GM21381 (cell line): ENCODE measurements around the gene SOX2.

Experiments
- ATAC-seq: cut with Tn5 transposase; IDR thresholded peaks from one replicate; pipeline ENCODE4 v1.9.1; 2021; ENCODE audit warnings: mild to moderate bottlenecking, moderate library complexity; ENCODE audit not compliant: unreplicated experiment

The SOX2 gene

DNA sequence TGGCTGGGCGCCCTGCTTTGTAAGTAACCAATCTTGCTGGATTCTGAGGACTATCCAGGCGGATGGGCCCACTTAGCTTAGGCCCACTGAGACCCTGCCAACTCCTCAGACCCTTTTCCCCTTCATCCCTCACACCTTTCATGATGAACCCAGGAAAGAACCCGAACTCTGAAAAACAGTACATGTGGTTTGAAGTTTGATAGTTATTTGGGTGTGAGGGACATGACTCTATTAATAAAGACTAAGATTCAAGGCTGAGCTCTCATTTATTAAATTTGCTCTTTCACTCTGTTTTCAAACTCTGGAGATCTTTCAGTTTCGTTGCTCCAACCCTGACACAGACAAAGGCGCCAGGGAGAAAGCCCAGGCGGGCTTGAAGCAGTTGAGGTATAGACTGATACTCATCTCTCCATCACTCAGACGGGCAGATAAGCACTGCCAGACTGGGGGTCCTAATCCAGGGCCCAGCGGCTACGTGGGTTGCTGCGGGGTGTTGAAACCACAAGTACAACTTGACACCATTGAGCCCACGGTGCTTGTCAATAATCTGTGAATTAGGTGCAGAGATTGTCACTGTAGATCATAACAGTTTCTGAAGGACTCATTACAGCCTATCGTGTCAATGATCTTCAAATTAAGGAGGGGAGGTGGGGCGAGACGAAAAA lies 7.2 kb upstream of the SOX2 start:
- no peak for ATAC-seq

DNA sequence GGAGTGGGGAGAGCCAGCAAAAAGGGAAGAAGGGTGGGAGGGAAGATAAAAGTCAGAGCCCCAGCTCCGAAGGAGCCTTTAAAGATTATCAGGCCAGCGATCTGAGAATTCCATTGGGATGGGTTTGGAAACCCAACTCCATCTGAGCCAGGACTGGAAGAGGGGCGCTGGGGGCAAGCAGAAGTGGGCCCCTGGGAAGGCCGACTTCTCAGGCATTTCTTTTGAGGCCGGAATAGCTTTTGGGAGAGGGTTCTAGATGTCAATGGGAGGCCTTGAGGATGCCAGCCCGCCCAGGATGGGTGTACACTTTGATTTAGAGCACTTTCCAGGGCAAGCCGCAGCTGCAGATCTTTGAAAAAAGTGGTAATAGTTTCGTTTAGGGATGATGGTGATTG lies 6.6 kb upstream of the SOX2 start:
- ATAC-seq: no peak

DNA sequence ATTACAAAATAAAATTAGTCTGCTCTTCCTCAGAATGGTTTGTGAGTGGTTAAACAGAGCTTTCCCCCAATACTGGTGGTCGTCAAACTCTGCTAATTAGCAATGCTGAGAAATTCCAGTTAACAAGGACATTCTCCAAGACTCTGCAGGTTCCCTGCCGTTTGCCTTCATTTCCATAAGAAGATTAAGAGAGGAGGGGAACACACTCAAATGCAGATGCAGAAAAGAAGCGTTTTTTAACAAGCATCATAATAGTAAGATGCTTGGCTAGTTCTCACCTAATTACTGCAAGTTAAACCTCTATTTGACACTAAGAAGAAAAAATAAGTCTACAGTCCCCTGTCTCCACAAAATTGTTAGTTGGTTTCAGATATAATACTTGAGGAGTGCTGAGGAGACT lies 3.7 kb upstream of the SOX2 start:
- ATAC-seq: no peak

DNA sequence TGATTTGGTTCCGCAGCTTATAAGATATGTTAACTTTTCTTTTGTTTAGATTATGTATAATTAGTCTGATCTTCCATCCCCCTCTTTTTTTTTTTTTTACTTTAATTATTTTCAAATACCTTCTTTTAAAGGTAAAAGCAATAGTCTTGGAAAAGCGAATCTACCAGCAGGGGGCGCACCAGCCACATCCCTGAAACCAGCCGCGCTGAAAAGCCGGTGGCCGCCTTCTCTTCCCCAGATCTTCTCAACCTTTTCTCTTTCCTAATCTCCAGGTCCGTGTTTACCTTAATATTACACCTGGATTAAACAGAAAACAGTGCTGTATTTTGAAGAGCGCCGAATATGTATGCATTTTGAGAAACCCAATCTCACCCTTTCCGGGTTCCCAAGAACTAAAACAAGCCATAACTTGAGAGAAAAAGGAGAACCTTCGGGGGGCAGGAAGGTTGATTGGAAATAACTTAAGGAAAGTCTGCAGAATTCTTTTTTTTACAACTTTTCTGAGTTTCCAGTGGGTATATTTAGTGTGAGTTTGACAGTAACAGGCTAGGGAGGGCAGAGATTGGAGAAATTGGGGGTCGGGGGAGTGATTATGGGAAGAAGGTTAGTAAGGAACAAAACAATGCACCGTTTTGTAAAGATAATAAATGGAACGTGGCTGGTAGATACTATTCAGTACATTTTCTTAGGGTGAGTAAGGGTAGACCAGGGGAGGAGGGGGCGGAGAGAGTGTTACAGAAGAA lies 2.0 kb upstream of the SOX2 start:
- no peak for ATAC-seq

DNA sequence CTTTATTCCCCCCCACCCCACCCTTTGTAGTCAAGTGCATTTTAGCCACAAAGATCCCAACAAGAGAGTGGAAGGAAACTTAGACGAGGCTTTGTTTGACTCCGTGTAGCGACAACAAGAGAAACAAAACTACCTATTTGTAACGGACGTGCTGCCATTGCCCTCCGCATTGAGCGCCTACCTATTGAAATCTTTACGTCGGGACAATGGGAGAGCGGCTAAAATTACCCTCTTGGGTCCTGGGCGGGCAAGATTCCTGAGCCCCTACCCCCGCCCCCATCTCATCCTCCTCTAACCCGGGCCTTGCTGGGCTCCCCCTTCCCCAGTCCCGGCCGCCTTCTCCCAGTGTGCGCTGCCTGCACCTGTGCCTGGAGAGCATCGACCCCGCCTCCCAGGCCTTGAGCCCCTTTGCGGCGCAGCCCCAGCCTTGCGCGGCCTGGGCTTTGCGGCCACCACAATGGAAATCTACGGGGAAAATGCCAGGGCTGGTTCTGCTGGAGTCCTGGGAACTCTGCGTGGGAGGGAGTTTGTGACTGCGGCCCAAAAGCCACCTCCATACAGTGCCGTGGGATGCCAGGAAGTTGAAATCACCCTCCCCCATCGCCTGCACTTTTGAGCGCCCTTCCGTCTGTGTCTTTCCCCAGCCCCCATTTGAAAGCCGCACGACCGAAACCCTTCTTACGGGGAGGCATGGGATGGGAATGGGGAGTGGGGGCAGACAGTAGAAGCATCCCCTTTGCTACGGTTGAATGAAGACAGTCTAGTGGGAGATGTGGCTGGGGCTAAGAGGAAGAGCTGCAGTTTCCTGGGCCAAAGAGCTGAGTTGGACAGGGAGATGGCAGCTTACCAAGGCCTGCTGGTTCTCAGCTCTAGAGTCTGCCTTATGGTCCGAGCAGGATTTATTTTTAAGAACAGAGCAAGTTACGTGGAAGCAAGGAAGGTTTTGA lies 1.1 kb upstream of the SOX2 start:
- ATAC-seq: no peak

DNA sequence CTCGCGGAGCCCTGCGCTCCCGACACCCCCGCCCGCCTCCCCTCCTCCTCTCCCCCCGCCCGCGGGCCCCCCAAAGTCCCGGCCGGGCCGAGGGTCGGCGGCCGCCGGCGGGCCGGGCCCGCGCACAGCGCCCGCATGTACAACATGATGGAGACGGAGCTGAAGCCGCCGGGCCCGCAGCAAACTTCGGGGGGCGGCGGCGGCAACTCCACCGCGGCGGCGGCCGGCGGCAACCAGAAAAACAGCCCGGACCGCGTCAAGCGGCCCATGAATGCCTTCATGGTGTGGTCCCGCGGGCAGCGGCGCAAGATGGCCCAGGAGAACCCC lies 464 bp downstream of the SOX2 start:
- no peak for ATAC-seq

DNA sequence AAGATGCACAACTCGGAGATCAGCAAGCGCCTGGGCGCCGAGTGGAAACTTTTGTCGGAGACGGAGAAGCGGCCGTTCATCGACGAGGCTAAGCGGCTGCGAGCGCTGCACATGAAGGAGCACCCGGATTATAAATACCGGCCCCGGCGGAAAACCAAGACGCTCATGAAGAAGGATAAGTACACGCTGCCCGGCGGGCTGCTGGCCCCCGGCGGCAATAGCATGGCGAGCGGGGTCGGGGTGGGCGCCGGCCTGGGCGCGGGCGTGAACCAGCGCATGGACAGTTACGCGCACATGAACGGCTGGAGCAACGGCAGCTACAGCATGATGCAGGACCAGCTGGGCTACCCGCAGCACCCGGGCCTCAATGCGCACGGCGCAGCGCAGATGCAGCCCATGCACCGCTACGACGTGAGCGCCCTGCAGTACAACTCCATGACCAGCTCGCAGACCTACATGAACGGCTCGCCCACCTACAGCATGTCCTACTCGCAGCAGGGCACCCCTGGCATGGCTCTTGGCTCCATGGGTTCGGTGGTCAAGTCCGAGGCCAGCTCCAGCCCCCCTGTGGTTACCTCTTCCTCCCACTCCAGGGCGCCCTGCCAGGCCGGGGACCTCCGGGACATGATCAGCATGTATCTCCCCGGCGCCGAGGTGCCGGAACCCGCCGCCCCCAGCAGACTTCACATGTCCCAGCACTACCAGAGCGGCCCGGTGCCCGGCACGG lies 991 bp downstream of the SOX2 start:
- ATAC-seq: no peak

DNA sequence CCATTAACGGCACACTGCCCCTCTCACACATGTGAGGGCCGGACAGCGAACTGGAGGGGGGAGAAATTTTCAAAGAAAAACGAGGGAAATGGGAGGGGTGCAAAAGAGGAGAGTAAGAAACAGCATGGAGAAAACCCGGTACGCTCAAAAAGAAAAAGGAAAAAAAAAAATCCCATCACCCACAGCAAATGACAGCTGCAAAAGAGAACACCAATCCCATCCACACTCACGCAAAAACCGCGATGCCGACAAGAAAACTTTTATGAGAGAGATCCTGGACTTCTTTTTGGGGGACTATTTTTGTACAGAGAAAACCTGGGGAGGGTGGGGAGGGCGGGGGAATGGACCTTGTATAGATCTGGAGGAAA lies 1.5 kb downstream of the SOX2 start:
- ATAC-seq: no peak

DNA sequence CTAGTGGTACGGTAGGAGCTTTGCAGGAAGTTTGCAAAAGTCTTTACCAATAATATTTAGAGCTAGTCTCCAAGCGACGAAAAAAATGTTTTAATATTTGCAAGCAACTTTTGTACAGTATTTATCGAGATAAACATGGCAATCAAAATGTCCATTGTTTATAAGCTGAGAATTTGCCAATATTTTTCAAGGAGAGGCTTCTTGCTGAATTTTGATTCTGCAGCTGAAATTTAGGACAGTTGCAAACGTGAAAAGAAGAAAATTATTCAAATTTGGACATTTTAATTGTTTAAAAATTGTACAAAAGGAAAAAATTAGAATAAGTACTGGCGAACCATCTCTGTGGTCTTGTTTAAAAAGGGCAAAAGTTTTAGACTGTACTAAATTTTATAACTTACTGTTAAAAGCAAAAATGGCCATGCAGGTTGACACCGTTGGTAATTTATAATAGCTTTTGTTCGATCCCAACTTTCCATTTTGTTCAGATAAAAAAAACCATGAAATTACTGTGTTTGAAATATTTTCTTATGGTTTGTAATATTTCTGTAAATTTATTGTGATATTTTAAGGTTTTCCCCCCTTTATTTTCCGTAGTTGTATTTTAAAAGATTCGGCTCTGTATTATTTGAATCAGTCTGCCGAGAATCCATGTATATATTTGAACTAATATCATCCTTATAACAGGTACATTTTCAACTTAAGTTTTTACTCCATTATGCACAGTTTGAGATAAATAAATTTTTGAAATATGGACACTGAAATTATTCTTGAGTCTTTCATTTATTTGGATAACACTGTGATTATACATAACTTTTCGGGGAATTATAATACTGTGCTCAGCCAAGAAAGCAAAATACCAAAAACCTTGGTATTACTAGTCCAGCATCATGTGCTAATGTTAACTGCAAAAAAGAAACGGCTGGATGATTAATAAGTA lies 2.2 kb downstream of the SOX2 start:
- no peak for ATAC-seq

DNA sequence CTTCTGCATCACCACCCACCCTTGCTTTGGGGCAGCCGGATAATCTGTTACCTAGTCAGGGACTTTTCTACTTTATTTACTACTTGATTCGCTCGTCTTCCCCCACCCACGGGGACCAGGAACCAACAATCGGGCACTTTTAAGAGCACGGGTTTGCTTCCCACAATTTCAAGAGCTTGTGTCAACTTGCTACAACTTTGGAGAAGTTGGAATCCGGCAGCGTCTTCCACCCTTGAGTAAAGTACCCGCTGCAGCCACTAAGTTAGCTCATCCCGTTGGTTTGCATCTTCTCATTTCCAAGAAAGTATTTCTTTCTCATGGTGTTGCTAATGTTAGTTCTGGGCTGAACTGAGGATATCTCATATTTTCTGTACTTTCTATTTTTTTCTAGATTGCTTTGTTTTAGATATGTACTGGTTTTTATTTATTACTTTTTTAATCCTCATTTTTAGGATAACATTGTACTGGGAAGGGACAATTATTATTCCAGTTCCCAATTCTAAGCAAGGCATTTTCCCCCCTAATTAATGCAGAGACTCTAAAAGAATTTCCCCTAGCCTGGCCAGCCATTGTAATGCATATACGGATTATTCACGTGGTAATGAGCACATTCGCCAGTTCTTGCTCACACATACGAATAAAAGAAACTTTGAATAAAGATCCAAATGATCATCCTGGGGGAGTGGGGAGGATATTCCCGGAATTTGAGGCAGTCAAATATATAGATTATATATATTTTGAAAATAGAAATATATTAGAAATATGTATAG lies 4.0 kb downstream of the SOX2 start:
- ATAC-seq: no peak

DNA sequence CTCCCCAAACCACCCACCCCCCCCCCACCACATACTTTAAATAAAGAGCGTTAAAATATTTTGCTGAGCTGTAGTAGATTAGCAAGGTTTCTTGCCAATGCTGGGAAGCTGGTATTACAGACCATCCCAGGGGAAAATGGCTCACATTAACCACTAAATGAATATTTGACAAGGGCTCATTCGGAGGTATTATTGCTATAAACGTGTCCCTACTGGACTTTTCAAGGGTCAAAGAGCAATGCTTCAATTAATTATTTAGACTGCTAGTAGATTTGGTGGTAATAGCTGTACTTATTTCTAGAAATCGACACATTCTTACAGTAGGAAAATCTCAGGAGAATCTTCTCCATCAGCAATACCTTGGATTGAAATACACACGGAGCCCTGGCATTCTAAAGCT lies 5.2 kb downstream of the SOX2 start:
- no peak for ATAC-seq

DNA sequence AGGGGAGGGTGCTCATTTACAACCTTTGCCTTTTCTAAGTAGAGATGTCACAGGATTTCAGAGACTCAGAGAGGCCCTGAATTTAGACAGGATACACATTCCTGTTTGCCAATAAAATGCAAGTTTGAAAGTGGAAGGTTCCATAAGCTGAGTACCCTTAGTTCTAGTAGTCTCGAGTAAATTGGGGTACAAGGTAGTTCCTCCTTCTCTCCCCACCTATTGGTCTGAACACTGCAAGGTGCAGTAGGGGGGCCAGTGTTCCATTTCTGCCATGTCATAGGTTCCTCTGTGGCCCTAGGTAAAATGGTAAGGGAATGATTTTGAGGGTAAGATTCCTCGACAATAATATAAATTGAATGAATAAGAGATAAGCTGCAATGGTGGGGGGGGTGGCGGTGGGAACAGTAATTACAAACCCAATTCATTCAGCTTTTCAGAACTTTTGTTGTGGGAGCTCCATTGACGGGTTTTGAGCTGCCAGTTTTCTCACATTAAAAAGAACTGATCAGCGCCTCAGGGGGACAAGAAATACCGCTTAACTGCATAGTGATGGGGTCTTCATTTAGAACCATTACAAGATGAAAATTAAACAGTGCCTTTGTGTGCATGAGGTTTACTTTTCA lies 5.9 kb downstream of the SOX2 start:
- no peak for ATAC-seq

DNA sequence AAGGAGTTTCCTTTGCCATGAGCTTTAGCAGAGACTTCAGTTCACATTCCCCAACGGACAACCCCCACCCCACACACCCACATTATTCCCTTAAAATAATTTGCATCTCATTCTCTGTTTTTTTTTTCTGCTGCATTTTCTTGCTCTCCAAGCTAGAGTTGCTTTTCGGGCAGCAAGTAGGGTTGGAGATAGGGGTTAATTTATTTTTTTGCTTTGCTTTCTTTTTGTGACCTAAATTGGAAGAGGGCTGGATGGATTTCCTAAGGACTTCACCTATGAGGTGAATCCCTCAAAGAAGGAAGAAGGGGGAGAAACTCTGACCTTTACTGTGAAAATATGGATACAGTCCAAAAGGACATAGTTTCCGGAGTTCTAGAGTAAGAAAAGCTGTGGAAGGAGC lies 6.6 kb downstream of the SOX2 start:
- no peak for ATAC-seq

DNA sequence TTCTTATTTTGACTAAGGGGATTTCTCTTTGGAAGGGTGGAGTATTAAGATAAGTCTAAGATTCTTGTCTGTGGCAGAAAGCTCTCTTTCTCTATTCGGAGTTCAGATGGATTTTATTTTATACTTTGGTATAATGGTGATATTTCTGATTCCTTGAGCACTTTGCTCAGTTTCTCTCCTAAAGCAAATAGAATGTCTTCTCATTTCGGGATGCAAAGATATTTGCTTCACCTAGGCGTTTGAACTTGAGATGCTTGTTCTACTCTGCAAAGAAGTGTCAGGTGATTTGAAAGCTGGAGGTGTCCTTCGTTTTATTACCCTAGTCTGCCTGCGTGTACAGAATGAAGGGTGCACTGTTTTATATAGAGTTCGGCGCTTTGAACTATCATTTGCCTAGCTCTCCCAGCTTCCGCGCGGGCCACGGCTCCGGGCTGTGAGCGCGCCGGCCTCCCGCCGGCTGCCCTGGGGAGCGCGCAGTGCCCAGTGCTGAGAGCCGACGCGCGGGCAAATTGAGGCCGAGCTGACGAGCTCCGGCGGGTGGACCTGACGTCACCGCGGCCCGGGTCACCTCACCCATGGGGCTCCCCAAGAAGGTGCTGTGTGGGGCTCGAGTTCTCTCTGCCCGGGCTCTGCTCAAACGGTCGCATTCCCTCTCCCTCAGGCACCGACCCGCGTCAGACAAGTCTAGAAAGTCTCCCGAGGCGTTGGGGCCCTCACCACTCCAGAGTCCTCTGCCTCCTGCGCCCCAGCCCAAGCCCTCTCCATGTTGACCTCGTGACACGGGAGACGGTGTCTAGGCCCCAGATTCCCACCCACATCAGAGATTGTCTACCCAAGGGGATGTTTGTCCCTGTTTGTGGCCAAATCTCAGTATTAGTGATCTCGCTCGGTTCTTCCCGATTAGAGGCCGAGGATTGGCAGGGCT lies 7.5 kb downstream of the SOX2 start:
- no peak for ATAC-seq

DNA sequence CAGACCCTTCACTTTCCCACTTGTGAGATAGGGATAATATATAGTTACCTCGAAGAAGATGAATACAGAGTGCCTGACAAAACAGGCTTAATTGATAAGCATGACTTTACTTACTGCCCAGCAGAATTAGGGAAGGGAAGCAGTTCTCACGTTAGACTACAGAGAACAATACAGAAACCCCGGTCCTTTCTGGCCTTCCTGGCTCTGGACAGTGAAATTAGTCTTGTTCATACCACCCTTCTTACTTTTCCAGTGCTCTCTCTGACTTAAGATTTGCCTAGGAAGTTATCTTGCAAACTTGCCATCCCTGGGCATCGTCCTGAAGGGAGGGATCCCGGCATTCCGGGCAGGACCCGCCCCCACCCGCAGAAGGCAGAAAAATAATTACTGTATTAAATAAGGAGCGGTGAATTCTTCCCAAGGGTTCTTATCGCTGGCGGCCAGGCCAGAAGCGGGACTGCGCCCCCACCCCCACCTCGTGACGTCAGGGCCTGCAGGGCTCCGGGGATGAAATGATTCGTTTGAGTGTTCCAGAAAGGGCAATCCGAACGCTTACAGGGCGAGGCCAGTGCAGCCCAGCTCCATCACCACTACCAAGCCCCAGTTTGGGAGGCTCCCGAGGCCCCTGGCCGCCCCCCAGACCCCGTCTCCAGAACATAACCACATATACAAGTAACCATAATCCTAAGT lies 8.4 kb downstream of the SOX2 start:
- no peak for ATAC-seq

DNA sequence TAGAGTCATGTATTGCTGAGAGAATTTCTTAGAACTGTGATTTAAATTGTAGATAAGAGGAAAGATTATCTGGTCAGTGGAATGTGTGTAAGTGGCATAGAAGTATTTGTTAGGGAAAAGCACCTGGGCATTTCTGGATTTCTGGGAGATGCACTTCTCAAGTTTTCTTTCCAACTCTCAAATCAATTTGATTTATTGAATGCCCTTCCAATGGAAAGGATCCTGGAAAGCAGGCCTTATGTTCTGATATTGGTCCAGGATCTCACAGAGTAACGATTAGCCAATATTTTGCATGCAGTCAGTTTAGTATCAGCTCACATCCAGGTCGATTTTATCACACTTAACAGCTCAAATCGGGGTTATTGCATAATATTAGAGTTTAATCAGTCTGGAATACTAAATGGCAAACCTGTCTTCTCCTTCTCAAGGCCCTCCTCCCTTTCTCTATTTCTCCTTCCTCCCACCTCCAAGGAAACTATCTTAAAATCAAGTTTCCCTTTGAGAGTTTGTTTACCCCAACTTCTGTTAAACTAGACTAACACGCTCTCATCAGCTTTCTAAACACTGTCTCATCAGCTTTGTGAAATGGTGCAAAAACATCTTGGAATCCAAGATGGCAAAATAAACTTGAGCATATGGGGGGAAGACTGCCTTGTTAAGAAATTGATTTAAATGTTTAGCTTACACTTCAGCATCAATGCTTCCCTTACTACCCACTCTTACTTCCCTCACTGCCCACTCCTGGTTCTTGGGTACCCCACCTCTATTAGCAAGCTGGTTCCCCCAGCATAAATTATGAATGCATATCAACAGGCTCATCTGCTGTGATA lies 9.5 kb downstream of the SOX2 start:
- no peak for ATAC-seq
